Measurements from ENCODE around the gene TUBA3E.

The TUBA3E gene
- long read RNA-seq = 0 reads

- H3K4me3 ChIP-seq (replicated peaks; ENCODE audit: insufficient read depth, low read length) = no peak within 1 kb of the TSS
- no peaks in the 10 kb centered on the region for H3K27me3 ChIP-seq (ENCODE audit: insufficient read depth, poor library complexity, severe bottlenecking)
- H3K27ac ChIP-seq (replicated peaks) = no peak within 1 kb of the TSS
- no peak for DNase-seq (ENCODE audit: low read depth in 1 of 2, low spot score in 1 of 2)
- no peak for TF ChIP-seq CTCF (IDR thresholded peaks at IDR 0.05; ENCODE audit: insufficient read depth, low read length)
- no peak for TF ChIP-seq SPI1 (IDR thresholded peaks at IDR 0.05; ENCODE audit: borderline replicate concordance, low read depth)
- TF ChIP-seq REST (IDR thresholded peaks at IDR 0.05; ENCODE audit: insufficient replicate concordance, low read depth) = no peak
- no peak for TF ChIP-seq GABPA (IDR thresholded peaks at IDR 0.05; ENCODE audit: low read depth)
- no peak for TF ChIP-seq POLR2AphosphoS5 (IDR thresholded peaks at IDR 0.05; ENCODE audit: low read depth)
Observed at GRCh38 chr2:130198343-130198742, at the start of gene TUBA3E. Gene TUBA3E, minus strand, starts transcription at chr2:130198439. Its CDS starts 79 bp downstream, at chr2:130198360.

- no peak for TF ChIP-seq CTCF (IDR thresholded peaks at IDR 0.05; ENCODE audit: insufficient read depth, low read length)
- TF ChIP-seq REST (IDR thresholded peaks at IDR 0.05; ENCODE audit: insufficient replicate concordance, low read depth) = no peak
- TF ChIP-seq GABPA (IDR thresholded peaks at IDR 0.05; ENCODE audit: low read depth) = no peak
- no peak for TF ChIP-seq SPI1 (IDR thresholded peaks at IDR 0.05; ENCODE audit: borderline replicate concordance, low read depth)
- no peak for TF ChIP-seq POLR2AphosphoS5 (IDR thresholded peaks at IDR 0.05; ENCODE audit: low read depth)
- H3K27me3 ChIP-seq (ENCODE audit: insufficient read depth, poor library complexity, severe bottlenecking) = peaks cover 7% of the 10 kb centered on the region
- DNase-seq (ENCODE audit: low read depth in 1 of 2, low spot score in 1 of 2) = no peak
- H3K27ac ChIP-seq (replicated peaks) = no peak overlapping the region
- H3K4me3 ChIP-seq (replicated peaks; ENCODE audit: insufficient read depth, low read length) = no peak overlapping the region
Observed at GRCh38 chr2:130246430-130246829, 48.2 kb upstream of the TUBA3E start.

- DNase-seq (ENCODE audit: low read depth in 1 of 2, low spot score in 1 of 2) = no peak
- no peak overlapping the region for H3K27ac ChIP-seq (replicated peaks)
- H3K27me3 ChIP-seq (ENCODE audit: insufficient read depth, poor library complexity, severe bottlenecking) = peaks cover 3% of the 10 kb centered on the region
- H3K4me3 ChIP-seq (replicated peaks; ENCODE audit: insufficient read depth, low read length) = no peak overlapping the region
- TF ChIP-seq SPI1 (IDR thresholded peaks at IDR 0.05; ENCODE audit: borderline replicate concordance, low read depth) = no peak
- no peak for TF ChIP-seq REST (IDR thresholded peaks at IDR 0.05; ENCODE audit: insufficient replicate concordance, low read depth)
- TF ChIP-seq CTCF (IDR thresholded peaks at IDR 0.05; ENCODE audit: insufficient read depth, low read length) = no peak
- no peak for TF ChIP-seq GABPA (IDR thresholded peaks at IDR 0.05; ENCODE audit: low read depth)
- no peak for TF ChIP-seq POLR2AphosphoS5 (IDR thresholded peaks at IDR 0.05; ENCODE audit: low read depth)
Observed at GRCh38 chr2:130245976-130246375, 47.7 kb upstream of the TUBA3E start.
